Left lung (tissue), 10 donors: ENCODE data around the gene STEAP2. TPM values are rescaled to one million over a fixed set of nuclear protein-coding genes. Genes with fewer than 3 reads are reported as not detected.
A peak's percentile ranks its signal among the peaks of the same experiment; 100 is the strongest.

Source experiments
- ATAC-seq: fragments of 200-7000 bp; cut with Tn5 transposase; one replicate; pipeline ENCODE4 v1.9.1; 2020; ENCODE audit warnings: moderate library complexity
- DNase-seq, 4 donors: peaks; one replicate each; pipeline ENCODE4 v3.0.0-alpha.2; 2013 to 2020
- H3K27ac ChIP-seq, 2 donors: fragments of 200-600 bp; sonication (generic) in 1 of 2; one replicate each; pipeline versions ENCODE4 v1.5.0 to v1.8.0; 2020 to 2021
- H3K27me3 ChIP-seq, 2 donors: fragments of 200-600 bp; sonication (generic) in 1 of 2; one replicate each; pipeline versions ENCODE4 v1.5.0 to v1.8.0; 2020 to 2021
- H3K36me3 ChIP-seq, 2 donors: fragments of 200-600 bp; sonication (generic) in 1 of 2; one replicate each; pipeline versions ENCODE4 v1.5.0 to v1.8.0; 2020 to 2021
- H3K4me1 ChIP-seq, 2 donors: fragments of 200-600 bp; one replicate each; pipeline ENCODE4 v1.8.0; 2021
- H3K4me3 ChIP-seq, 2 donors: fragments of 200-600 bp; sonication (generic) in 1 of 2; one replicate each; pipeline versions ENCODE4 v1.5.0 to v1.8.0; 2020 to 2021; ENCODE audit warnings: mild to moderate bottlenecking in 1 of 2
- H3K9me3 ChIP-seq, 2 donors: fragments of 200-600 bp; sonication (generic) in 1 of 2; one replicate each; pipeline versions ENCODE4 v1.5.0 to v1.8.0; 2020 to 2021
- CTCF ChIP-seq, 2 donors: fragments of 200-600 bp; sonication (generic) in 1 of 2; IDR thresholded peaks; one replicate each; pipeline versions ENCODE4 v1.5.0 to v1.8.0; 2021; ENCODE audit warnings: antibody characterized with exemption in 2 of 2
- intact Hi-C, 2 donors: fragments of 100-400 bp; cut with DNase I; formaldehyde crosslinking; loops; one replicate each; pipeline versions ENCODE4 v1.11.2 to v1.14.2; 2022
- polyA plus RNA-seq, 6 donors: library from polyadenylated mRNA; unstranded; fragments of 120-200 nt; gene quantifications; one replicate each; pipeline ENCODE4 v1.2.1, GENCODE V29; 2013; ENCODE audit not compliant: insufficient read length in 6 of 6
- total RNA-seq, 2 donors: library from RNA; stranded (reverse); fragmentation: NEBNext Ultra II Directional; extraction: Animal tissue kit (Norgen Biotek cat#: 25700); gene quantifications; one replicate each; pipeline ENCODE4 v1.2.1, GENCODE V29; 2021
- donor health status: DM: no; HTN: yes; CAD: no.
- donor health status: DM: no; HTN: no; CAD: no.

The STEAP2 gene
- total and polyA plus RNA-seq, 8 donors = 5.8 to 24.6 (median 7.1) TPM

- no peaks in the 10 kb centered on the region for H3K4me1 ChIP-seq
- no peaks in the 10 kb centered on the region for H3K9me3 ChIP-seq
- peak overlapping the region in 1 of 2 donors; percentile 58 for H3K27ac ChIP-seq
- ATAC-seq = no peak
- intact Hi-C loops = no loop called here
- H3K4me3 ChIP-seq = no peak overlapping the region
- TF ChIP-seq CTCF (IDR thresholded peaks at IDR 0.05) = no peak
- H3K27me3 ChIP-seq = no peaks in the 10 kb centered on the region
- H3K36me3 ChIP-seq = no peaks in the 10 kb centered on the region
- no peak for DNase-seq
Observed at GRCh38 chr7:90270431-90271178, 59.1 kb downstream of the STEAP2 start.

- Histone ChIP-seq H3K27ac (peak overlapping the region in 1 of 2 donors; percentile 58), H3K27me3 (no peaks in the 10 kb centered on the region)
- ATAC-seq = peak; percentile 56
Observed at GRCh38 chr7:90271753-90272152, 60.2 kb downstream of the STEAP2 start.

GRCh38 chr7:90272242-90272641 is 60.7 kb downstream of the STEAP2 start:
- no peak for ATAC-seq
- Histone ChIP-seq H3K9me3 (no peaks in the 10 kb centered on the region), H3K4me3 (no peak overlapping the region), H3K36me3 (no peaks in the 10 kb centered on the region), H3K4me1 (no peaks in the 10 kb centered on the region), H3K27ac (peak overlapping the region in 1 of 2 donors; percentile 55), H3K27me3 (no peaks in the 10 kb centered on the region)
- intact Hi-C loops = no loop called here
- no peak for DNase-seq
- TF ChIP-seq CTCF (IDR thresholded peaks at IDR 0.05) = no peak

More at GRCh38 chr7:90271753-90272152, 60.2 kb downstream of the STEAP2 start:
- no peaks in the 10 kb centered on the region for H3K36me3 ChIP-seq
- no peak for DNase-seq
- no peaks in the 10 kb centered on the region for H3K9me3 ChIP-seq
- no peak overlapping the region for H3K4me3 ChIP-seq
- no peak for TF ChIP-seq CTCF (IDR thresholded peaks at IDR 0.05)
- H3K4me1 ChIP-seq = no peaks in the 10 kb centered on the region
- intact Hi-C loops = no loop called here

DNA sequence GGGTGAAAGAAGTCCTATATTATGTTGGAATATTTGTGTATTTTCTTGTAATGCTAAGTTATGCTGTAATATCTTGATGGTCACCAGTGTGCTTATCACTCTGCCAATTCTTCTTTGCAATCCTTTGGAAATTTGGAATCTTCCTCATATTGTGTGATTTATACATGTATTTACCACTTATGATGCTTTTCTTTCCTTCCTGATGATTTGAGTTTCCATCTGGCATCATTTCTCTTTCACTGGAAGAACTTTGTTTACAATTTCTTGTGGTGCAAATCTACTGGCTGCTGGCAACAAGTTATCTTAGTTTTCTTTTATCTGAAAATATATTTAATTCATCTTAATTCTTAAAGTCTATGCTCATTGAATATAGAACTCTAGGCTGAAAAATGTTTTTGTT is 62.6 kb downstream of the STEAP2 start:
- no peak for DNase-seq

More for the DNA sequence above, 62.6 kb downstream of the STEAP2 start:
- no peaks in the 10 kb centered on the region for H3K9me3 ChIP-seq
- no peak overlapping the region for H3K4me3 ChIP-seq
- no peak for TF ChIP-seq CTCF (IDR thresholded peaks at IDR 0.05)
- ATAC-seq = no peak
- H3K4me1 ChIP-seq = no peaks in the 10 kb centered on the region
- intact Hi-C loops = no loop called here
- no peaks in the 10 kb centered on the region for H3K27me3 ChIP-seq
- H3K36me3 ChIP-seq = no peaks in the 10 kb centered on the region
- peak overlapping the region in 1 of 2 donors; percentile 55 for H3K27ac ChIP-seq
